NOMO-1 treated with dmso at 0.1 percent for 144 hours (cell line): Measurements from ENCODE around the gene GPHN.

Experiments used
- DNase-seq: peaks from one replicate; lab custom pipeline; 2025; ENCODE audit not compliant: unreplicated experiment; lab: John Stamatoyannopoulos, UW

GPHN gene

GRCh38 chr14:67199016-67199415, 691.1 kb downstream of the GPHN start:
- DNase-seq: no peak

- DNase-seq: no peak
These were observed 699.9 kb downstream of the GPHN start for GRCh38 chr14:67207810-67208209.

- no peak for DNase-seq
These were observed 710.2 kb downstream of the GPHN start for GRCh38 chr14:67218126-67218525.

GRCh38 chr14:67221248-67221981, 713.5 kb downstream of the GPHN start:
- no peak for DNase-seq

- DNase-seq: no peak
These were observed 714.0 kb downstream of the GPHN start for GRCh38 chr14:67221982-67222328.

GRCh38 chr14:67225523-67225922, 717.6 kb downstream of the GPHN start:
- no peak for DNase-seq

GRCh38 chr14:67228325-67228984, 720.5 kb downstream of the GPHN start:
- DNase-seq: no peak
